Gastrocnemius medialis (tissue), 4 donors: Measurements from ENCODE around the gene ROBO1.

Experiments
- POLR2A ChIP-seq, 2 donors: fragments of 450-650 bp; IDR thresholded peaks; one replicate each; pipeline ENCODE4 v1.6.1; 2017; ENCODE audit warnings: antibody characterized with exemption in 2 of 2, mild to moderate bottlenecking in 2 of 2, moderate library complexity in 2 of 2
- TF ChIP-seq, protein P1 (sequence below), 5 experiments: fragments of 450-650 bp in 3 of 5; fragments of 200-600 bp in 2 of 5; sonication (generic) in 2 of 5; IDR thresholded peaks in 4 of 5; conservative IDR thresholded peaks in 1 of 5; 1 replicate in 4 of 5; 2 replicates in 1 of 5; pipeline ENCODE4 v1.5.1; 2016 to 2019; ENCODE audit warnings: antibody characterized with exemption in 5 of 5, mild to moderate bottlenecking in 3 of 5, moderate library complexity in 3 of 5

GRCh38 chr3:79337798-79338197 is 430.0 kb downstream of the ROBO1 start:
- TF ChIP-seq, protein P1, sequence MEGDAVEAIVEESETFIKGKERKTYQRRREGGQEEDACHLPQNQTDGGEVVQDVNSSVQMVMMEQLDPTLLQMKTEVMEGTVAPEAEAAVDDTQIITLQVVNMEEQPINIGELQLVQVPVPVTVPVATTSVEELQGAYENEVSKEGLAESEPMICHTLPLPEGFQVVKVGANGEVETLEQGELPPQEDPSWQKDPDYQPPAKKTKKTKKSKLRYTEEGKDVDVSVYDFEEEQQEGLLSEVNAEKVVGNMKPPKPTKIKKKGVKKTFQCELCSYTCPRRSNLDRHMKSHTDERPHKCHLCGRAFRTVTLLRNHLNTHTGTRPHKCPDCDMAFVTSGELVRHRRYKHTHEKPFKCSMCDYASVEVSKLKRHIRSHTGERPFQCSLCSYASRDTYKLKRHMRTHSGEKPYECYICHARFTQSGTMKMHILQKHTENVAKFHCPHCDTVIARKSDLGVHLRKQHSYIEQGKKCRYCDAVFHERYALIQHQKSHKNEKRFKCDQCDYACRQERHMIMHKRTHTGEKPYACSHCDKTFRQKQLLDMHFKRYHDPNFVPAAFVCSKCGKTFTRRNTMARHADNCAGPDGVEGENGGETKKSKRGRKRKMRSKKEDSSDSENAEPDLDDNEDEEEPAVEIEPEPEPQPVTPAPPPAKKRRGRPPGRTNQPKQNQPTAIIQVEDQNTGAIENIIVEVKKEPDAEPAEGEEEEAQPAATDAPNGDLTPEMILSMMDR (IDR thresholded peaks at IDR 0.05 in 4 of 5, conservative IDR thresholded peaks at IDR 0.05 in 1 of 5): no peak
- TF ChIP-seq POLR2A (IDR thresholded peaks at IDR 0.05): no peak
